SIG-M5 treated with dmso at 0.1 percent for 504 hours (cell line): ENCODE measurements around the gene SLC44A2.
A peak's percentile ranks its signal among the peaks of the same experiment; 100 is the strongest.

Experiments used
- DNase-seq: peaks from one replicate; lab custom pipeline; 2025; ENCODE audit not compliant: unreplicated experiment; lab: John Stamatoyannopoulos, UW

Gene SLC44A2

GRCh38 chr19:10680545-10681135 lies 55.3 kb downstream of the SLC44A2 start:
- no peak for DNase-seq

- DNase-seq, result no peak
These were observed 56.3 kb downstream of the SLC44A2 start for GRCh38 chr19:10681658-10682057.

DNA sequence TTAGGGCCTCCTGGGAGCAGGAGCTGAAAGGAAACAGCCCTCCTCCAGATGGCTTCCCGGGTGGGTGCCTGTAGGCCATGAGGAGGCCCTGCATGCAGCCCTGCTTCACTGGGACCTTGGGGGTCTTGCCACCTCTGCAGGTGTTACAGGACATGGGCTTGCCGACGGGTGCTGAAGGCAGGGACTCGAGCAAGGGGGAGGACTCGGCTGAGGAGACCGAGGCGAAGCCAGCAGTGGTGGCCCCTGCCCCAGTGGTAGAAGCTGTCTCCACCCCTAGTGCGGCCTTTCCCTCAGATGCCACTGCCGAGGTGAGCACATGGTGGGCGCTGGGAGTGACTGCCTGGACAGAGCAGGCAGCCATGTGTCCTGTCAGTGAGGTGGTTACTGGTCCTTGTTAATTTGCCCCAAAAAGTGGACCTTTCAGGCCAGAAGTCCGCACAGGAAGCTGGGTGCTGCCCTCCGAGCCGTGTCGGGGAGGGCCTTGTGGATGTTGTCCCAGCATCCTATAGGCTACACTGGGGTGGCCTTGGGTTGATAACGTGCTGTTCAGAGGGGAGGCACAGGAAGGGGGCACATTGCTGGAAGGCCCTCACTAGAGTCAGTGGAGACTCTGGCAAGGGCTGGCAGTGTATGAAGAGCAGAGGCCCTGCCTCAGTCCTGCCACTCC lies 57.2 kb downstream of the SLC44A2 start:
- DNase-seq, result no peak

- no peak for DNase-seq
These were observed 57.7 kb downstream of the SLC44A2 start for GRCh38 chr19:10683064-10683426.

- no peak for DNase-seq
These were observed 58.2 kb downstream of the SLC44A2 start for GRCh38 chr19:10683582-10683981.

- no peak for DNase-seq
These were observed 59.9 kb downstream of the SLC44A2 start for GRCh38 chr19:10685210-10685609.

- DNase-seq, result no peak
These were observed 60.8 kb downstream of the SLC44A2 start for GRCh38 chr19:10686193-10686592.

GRCh38 chr19:10686661-10687517 lies 61.5 kb downstream of the SLC44A2 start:
- no peak for DNase-seq

GRCh38 chr19:10687518-10688288 lies 62.4 kb downstream of the SLC44A2 start:
- DNase-seq, result no peak

GRCh38 chr19:10688545-10689280 lies 63.4 kb downstream of the SLC44A2 start:
- no peak for DNase-seq

- DNase-seq, result peak; percentile 34
These were observed 65.0 kb downstream of the SLC44A2 start for GRCh38 chr19:10690341-10690781.

DNA sequence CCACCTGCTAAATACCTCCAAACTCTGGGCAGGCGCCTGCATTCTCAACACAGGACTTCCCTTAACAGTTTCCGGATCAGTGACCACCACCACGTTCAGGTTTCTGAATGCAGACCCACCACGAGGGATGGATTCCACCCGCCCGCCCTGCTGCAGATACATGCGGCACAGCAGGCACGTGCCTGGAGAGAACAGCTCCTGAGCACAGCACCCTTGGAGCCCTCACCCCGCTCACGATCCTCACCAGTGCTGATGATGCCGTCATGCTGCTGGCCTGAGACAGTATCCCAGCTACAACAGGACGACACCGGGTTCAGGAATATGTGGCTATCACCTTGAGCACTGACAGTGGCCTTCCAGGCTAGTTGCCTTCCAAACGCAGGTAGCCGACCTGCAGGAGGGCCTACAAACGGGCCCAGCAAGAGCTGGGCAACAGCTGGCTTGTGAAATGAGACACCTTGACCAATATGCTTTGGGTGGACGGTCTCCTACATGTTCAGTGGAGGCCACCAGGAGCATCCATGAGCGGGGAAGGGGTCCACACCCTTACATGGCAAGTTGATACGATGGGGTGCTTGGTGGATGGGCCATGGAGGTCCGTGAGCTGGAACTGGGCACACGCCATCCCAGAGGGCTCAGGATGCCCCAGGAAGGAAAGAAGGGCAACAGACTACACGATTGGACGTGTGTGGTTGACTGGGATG lies 66.0 kb downstream of the SLC44A2 start:
- no peak for DNase-seq

GRCh38 chr19:10691883-10692282 lies 66.5 kb downstream of the SLC44A2 start:
- DNase-seq, result no peak

GRCh38 chr19:10692673-10693264 lies 67.4 kb downstream of the SLC44A2 start:
- DNase-seq, result no peak
